Measurements from ENCODE around the gene LIX1.

LIX1 gene

GRCh38 chr5:97073420-97073819 lies 69.0 kb downstream of the LIX1 start:
- DNase-seq, result no peak

GRCh38 chr5:97072696-97073095 lies 69.7 kb downstream of the LIX1 start:
- DNase-seq, result no peak

GRCh38 chr5:97071993-97072392 lies 70.4 kb downstream of the LIX1 start:
- no peak for DNase-seq

- DNase-seq, result no peak
Measured at GRCh38 chr5:97071101-97071500, 71.3 kb downstream of the LIX1 start.

GRCh38 chr5:97070234-97070633 lies 72.2 kb downstream of the LIX1 start:
- no peak for DNase-seq

GRCh38 chr5:97067296-97067850 lies 75.0 kb downstream of the LIX1 start:
- no peak for DNase-seq

GRCh38 chr5:97065475-97065874 lies 76.9 kb downstream of the LIX1 start:
- no peak for DNase-seq

- DNase-seq, result no peak
Measured at GRCh38 chr5:97063251-97063650, 79.2 kb downstream of the LIX1 start.

GRCh38 chr5:97062046-97062445 lies 80.4 kb downstream of the LIX1 start:
- DNase-seq, result no peak

GRCh38 chr5:97056263-97056662 lies 86.1 kb downstream of the LIX1 start:
- no peak for DNase-seq

GRCh38 chr5:97049175-97049574 lies 93.2 kb downstream of the LIX1 start:
- DNase-seq, result no peak

GRCh38 chr5:97047076-97047475 lies 95.3 kb downstream of the LIX1 start:
- DNase-seq, result no peak

- no peak for DNase-seq
Measured at GRCh38 chr5:97046270-97046982, 96.0 kb downstream of the LIX1 start.

- no peak for DNase-seq
Measured at GRCh38 chr5:97044052-97044451, 98.4 kb downstream of the LIX1 start.

- no peak for DNase-seq
Measured at GRCh38 chr5:97043511-97043910, 98.9 kb downstream of the LIX1 start.

GRCh38 chr5:97042996-97043395 lies 99.4 kb downstream of the LIX1 start:
- DNase-seq, result no peak
